Left renal cortex interstitium (tissue), 4 donors: ENCODE measurements around the gene TOR4A. TPM values are rescaled to one million over a fixed set of nuclear protein-coding genes. Genes with fewer than 3 reads are reported as not detected.
"Not testable (repeated sequence)": the region's sequence is repeated elsewhere in the genome, so short reads cannot be mapped to it uniquely, and the experiment has no call there.

ENCODE experiments used
- DNase-seq, 4 donors: peaks; one replicate each; pipeline ENCODE4 v3.0.0-alpha.2; 2013; ENCODE audit warnings: low read depth in 4 of 4, low spot score in 2 of 4, missing footprints in 1 of 4
- polyA plus RNA-seq, 4 donors: library from polyadenylated mRNA; unstranded; fragments of 120-200 nt; gene quantifications; one replicate each; pipeline ENCODE4 v1.2.1, GENCODE V29; 2013; ENCODE audit not compliant: insufficient read length in 4 of 4

Gene TOR4A
- polyA plus RNA-seq, 4 donors, result 3.9 to 8.5 (median 6.3) TPM

DNA sequence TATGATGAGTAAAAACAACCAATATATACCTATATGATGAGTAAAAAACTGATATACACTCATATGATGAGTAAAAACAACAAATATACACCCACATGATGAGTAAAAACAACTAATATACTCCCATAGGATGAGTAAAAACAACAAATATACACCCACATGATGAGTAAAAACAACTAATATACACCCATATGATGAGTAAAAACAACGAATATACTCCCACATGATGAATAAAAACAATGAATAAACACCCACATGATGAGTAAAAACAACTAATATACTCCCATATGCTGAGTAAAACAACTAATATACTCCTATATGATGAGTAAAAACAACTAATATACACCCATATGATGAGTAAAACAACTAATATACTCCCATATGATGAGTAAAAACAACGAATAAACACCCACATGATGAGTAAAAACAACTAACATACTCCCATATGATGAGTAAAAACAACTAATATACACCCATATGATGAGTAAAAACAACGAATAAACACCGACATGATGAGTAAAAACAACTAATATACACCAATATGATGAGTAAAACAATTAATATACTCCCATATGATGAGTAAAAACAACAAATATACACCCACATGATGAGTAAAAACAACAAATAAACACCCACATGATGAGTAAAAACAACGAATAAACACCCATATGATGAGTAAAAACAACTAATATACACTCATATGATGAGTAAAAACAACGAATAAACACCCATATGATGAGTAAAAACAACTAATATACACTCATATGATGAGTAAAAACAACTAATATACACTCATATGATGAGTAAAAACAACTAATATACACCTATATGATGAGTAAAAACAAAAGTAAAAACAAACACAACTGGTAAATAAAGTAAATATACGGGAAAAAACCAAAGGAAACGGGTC, 50.4 kb downstream of the TOR4A start:
- not testable (repeated sequence) for DNase-seq

DNA sequence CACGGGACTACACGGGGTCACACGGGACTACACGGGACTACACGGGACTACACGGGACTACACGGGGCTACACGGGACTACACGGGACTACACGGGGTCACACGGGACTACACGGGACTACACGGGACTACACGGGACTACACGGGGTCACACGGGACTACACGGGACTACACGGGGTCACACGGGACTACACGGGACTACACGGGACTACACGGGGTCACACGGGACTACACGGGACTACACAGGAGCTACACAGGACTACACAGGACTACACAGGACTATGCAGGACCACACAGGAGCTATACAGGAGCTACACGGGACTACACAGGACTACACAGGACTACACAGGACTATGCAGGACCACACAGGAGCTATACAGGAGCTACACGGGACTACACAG, 52.1 kb downstream of the TOR4A start:
- not testable (repeated sequence) for DNase-seq

DNA sequence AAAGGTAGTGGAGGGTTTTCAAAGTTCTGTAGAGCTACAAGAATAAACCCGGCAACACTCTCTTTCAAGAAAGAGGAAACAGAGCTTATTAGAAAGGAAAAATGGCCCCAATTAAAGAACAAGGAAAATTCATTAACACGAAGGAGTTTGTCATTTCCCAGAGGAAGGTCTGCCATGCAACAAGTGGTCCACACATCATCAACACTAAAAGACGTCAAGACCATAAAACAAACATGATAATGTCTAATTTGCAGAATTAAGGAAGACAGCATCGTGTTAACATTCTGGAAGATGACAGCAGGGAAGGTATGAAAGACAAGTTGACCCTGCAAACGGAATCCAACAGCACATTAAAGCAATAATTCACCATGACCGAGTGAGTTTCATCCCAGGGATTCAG, 53.2 kb downstream of the TOR4A start:
- DNase-seq, result no peak

DNA sequence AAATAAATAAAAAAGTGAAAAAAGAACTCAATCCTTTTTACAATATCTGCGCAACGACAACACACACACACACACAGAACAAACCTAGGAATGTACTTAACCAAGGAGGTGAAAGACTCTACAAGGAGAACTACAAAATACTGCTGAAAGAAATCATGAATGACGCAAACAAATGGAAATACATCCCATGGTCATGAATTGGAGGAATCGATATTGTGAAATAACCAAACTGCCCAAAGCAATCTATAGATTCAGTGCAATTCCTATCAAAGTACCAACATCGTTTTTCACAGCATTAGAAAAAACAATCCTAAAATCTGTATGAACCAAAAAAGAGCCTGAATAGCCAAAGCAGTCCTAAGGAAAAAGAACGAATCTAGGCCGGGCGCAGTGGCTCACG, 54.4 kb downstream of the TOR4A start:
- DNase-seq, result no peak

Other genes with a start within 250 kb of the TOR4A start
- 10 to 100 TPM; 36.4 to 60.9 (median 55.4) TPM for gene ABCA2, start 249.5 kb upstream of the TOR4A start, polyA plus RNA-seq
- gene FUT7, start 245.6 kb upstream of the TOR4A start, polyA plus RNA-seq, result under 1 TPM in 2 of 4 donors, not detected in 2; 0.08 to 0.12 TPM
- 10 to 100 TPM; 19.8 to 46.8 (median 34.4) TPM for gene NPDC1, start 231.5 kb upstream of the TOR4A start, polyA plus RNA-seq
- 1 to 10 TPM; 2.8 to 6.0 (median 5.1) TPM for gene ENTPD2, start 223.7 kb upstream of the TOR4A start, polyA plus RNA-seq
- 10 to 100 TPM in 1 of 4 donors, 1 to 10 TPM in 3; 5.5 to 10.0 (median 8.6) TPM for gene SAPCD2, start 207.2 kb upstream of the TOR4A start, polyA plus RNA-seq
- gene UAP1L1, start 200.2 kb upstream of the TOR4A start, polyA plus RNA-seq, result 1 to 10 TPM; 4.2 to 7.4 (median 5.9) TPM
- 10 to 100 TPM; 46.5 to 70.7 (median 63.1) TPM for gene MAN1B1, start 190.7 kb upstream of the TOR4A start, polyA plus RNA-seq
- gene DPP7, start 163.0 kb upstream of the TOR4A start, polyA plus RNA-seq, result 10 to 100 TPM; 14.5 to 31.9 (median 25.1) TPM
- gene GRIN1, start 138.6 kb upstream of the TOR4A start, polyA plus RNA-seq, result under 1 TPM in 3 of 4 donors, not detected in 1; 0.06 to 0.60 (median 0.20) TPM
- gene LRRC26, start 107.7 kb upstream of the TOR4A start, polyA plus RNA-seq, result under 1 TPM in 3 of 4 donors, not detected in 1; 0.12 to 0.29 (median 0.17) TPM
- under 1 TPM in 1 of 4 donors, not detected in 3; 0.16 TPM for gene TMEM210, start 105.7 kb upstream of the TOR4A start, polyA plus RNA-seq
- gene ANAPC2, start 89.2 kb upstream of the TOR4A start, polyA plus RNA-seq, result 10 to 100 TPM; 31.3 to 56.1 (median 44.4) TPM
- gene SSNA1, start 89.0 kb upstream of the TOR4A start, polyA plus RNA-seq, result 10 to 100 TPM; 44.5 to 78.1 (median 56.9) TPM
- 10 to 100 TPM; 12.8 to 15.4 (median 14.7) TPM for gene TPRN, start 77.0 kb upstream of the TOR4A start, polyA plus RNA-seq
- 10 to 100 TPM; 37.2 to 53.2 (median 43.5) TPM for gene TMEM203, start 72.1 kb upstream of the TOR4A start, polyA plus RNA-seq
- gene NDOR1, start 72.0 kb upstream of the TOR4A start, polyA plus RNA-seq, result 10 to 100 TPM in 3 of 4 donors, 1 to 10 TPM in 1; 7.0 to 20.2 (median 14.5) TPM
- 10 to 100 TPM in 3 of 4 donors, 1 to 10 TPM in 1; 5.4 to 15.1 (median 13.1) TPM for gene RNF208, start 55.5 kb upstream of the TOR4A start, polyA plus RNA-seq
- gene CYSRT1, start 52.6 kb upstream of the TOR4A start, polyA plus RNA-seq, result 10 to 100 TPM in 2 of 4 donors, 1 to 10 TPM in 2; 5.1 to 20.9 (median 12.5) TPM
- 10 to 100 TPM in 2 of 4 donors, 1 to 10 TPM in 2; 3.6 to 20.1 (median 12.5) TPM for gene RNF224, start 50.2 kb upstream of the TOR4A start, polyA plus RNA-seq
- gene SLC34A3, start 46.8 kb upstream of the TOR4A start, polyA plus RNA-seq, result 10 to 100 TPM in 2 of 4 donors, 1 to 10 TPM in 2; 4.4 to 15.4 (median 8.9) TPM
- 100 to 1,000 TPM; 324 to 444 (median 393) TPM for gene TUBB4B, start 36.4 kb upstream of the TOR4A start, polyA plus RNA-seq
- 1 to 10 TPM; 1.0 to 3.5 (median 2.3) TPM for gene STPG3, start 26.4 kb upstream of the TOR4A start, polyA plus RNA-seq
- 10 to 100 TPM; 49.5 to 67.0 (median 56.4) TPM for gene NELFB, start 22.4 kb upstream of the TOR4A start, polyA plus RNA-seq
- gene NRARP, start 24.5 kb downstream of the TOR4A start, polyA plus RNA-seq, result 1 to 10 TPM; 5.7 to 8.5 (median 8.2) TPM
- gene EXD3, start 145.4 kb downstream of the TOR4A start, polyA plus RNA-seq, result 10 to 100 TPM in 3 of 4 donors, 1 to 10 TPM in 1; 8.1 to 26.1 (median 19.7) TPM
- gene NOXA1, start 145.7 kb downstream of the TOR4A start, polyA plus RNA-seq, result 10 to 100 TPM in 1 of 4 donors, 1 to 10 TPM in 3; 4.3 to 13.1 (median 9.1) TPM
- gene ENTPD8, start 163.6 kb downstream of the TOR4A start, polyA plus RNA-seq, result under 1 TPM; 0.35 to 0.74 (median 0.64) TPM
- 10 to 100 TPM; 48.1 to 52.4 (median 49.4) TPM for gene NSMF, start 181.6 kb downstream of the TOR4A start, polyA plus RNA-seq